GM12864 (cell line): ENCODE measurements around the gene SMAD1.

ENCODE experiments used
- DNase-seq: peaks from one replicate; pipeline ENCODE4 v3.0.0-alpha.2; 2011; ENCODE audit warnings: low read depth
- H3K4me3 ChIP-seq: 2 replicates; pipeline ENCODE4 v1.5.1; 2011; ENCODE audit warnings: mild to moderate bottlenecking, low read depth, low read length, control low read depth
- TF ChIP-seq, protein P1 (sequence below): IDR thresholded peaks from 2 replicates; pipeline ENCODE4 v1.5.1; 2011; ENCODE audit warnings: low read depth, mild to moderate bottlenecking, moderate library complexity, low read length, control low read depth, inconsistent platforms; ENCODE audit errors: missing control alignments

SMAD1 gene

GRCh38 chr4:145481942-145482208, 222 bp downstream of the SMAD1 start:
- no peak for DNase-seq
- TF ChIP-seq, protein P1, sequence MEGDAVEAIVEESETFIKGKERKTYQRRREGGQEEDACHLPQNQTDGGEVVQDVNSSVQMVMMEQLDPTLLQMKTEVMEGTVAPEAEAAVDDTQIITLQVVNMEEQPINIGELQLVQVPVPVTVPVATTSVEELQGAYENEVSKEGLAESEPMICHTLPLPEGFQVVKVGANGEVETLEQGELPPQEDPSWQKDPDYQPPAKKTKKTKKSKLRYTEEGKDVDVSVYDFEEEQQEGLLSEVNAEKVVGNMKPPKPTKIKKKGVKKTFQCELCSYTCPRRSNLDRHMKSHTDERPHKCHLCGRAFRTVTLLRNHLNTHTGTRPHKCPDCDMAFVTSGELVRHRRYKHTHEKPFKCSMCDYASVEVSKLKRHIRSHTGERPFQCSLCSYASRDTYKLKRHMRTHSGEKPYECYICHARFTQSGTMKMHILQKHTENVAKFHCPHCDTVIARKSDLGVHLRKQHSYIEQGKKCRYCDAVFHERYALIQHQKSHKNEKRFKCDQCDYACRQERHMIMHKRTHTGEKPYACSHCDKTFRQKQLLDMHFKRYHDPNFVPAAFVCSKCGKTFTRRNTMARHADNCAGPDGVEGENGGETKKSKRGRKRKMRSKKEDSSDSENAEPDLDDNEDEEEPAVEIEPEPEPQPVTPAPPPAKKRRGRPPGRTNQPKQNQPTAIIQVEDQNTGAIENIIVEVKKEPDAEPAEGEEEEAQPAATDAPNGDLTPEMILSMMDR: no peak
- H3K4me3 ChIP-seq: peak overlapping the region; percentile 83

DNA sequence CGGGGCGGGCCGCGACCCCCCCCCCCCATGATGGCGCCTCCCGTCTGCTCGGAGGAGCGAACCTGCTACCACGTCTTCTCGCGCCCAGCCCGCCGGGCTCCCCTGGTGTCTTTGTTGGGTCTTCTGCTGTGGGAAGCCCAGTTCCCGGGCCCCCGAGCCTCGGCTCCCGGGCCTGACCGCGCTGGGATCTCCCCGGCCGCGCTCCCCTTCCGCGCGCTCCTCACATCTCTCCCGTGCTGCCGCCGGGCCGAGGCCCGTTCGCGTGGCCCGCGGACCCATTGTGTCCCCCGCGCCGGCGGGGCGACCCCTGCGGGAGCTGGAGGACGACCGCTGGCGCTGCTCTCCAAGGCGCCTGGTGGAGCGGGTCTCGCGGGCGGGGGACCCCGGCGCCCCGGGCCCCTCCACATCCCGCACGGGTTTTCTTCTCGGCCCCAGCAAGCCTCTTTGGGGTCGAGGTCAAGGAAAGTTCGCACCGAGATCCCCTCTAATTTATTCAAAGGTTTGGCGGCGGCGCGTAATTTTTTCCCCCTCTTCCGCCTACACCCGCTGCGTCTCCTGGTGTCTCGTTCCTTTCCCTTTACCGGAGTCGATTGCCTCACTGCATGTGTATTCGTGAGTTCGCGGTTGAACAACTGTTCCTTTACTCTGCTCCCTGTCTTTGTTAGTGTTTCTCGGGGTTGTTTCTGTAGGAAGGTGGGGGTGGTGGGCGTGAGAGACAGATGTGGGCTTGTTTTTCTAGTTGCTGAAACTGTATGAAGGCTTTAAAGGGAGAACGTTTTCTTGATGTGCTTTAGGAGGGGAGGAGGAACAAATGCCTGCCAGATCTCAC, 770 bp downstream of the SMAD1 start:
- peak overlapping the region; percentile 83 for H3K4me3 ChIP-seq
- peak; percentile 55 for DNase-seq
- TF ChIP-seq, protein P1: no peak

- H3K4me3 ChIP-seq: peak overlapping the region; percentile 83; the same call in 1 of the 2 replicates
- no peak for DNase-seq
- TF ChIP-seq, protein P1: no peak
Measured at GRCh38 chr4:145483514-145483913, 1.9 kb downstream of the SMAD1 start.

DNA sequence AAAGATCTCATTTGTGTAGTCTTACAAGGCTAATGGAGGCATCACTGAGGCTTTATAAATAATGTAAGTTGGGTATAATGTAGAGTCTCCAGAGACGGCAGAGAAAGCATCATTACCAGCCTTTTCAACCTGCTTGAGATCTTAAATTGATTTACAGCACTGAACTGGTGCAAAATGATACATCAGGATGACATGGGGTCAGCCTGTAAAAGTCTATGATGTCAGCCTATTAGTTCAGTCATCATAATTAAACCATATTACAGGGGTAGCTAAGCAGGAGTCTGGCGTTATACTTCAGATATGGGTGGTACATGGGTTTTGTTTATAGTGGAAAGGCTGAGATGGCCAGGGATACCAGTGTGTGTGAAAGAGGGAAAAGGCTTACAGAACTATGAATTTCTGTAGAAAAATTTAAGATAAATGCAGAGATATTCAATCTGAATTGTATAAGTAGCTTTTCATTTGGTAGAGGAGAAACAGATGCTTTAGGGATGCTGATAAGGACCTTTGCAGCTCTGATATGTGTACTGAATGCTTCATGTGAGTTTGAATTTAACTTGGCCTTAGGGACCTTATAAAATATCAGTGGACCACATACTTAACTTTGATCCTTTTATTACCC, 2.7 kb downstream of the SMAD1 start:
- TF ChIP-seq, protein P1: no peak
- no peak for DNase-seq
- peak overlapping the region; percentile 0; the same call in 1 of the 2 replicates for H3K4me3 ChIP-seq

DNA sequence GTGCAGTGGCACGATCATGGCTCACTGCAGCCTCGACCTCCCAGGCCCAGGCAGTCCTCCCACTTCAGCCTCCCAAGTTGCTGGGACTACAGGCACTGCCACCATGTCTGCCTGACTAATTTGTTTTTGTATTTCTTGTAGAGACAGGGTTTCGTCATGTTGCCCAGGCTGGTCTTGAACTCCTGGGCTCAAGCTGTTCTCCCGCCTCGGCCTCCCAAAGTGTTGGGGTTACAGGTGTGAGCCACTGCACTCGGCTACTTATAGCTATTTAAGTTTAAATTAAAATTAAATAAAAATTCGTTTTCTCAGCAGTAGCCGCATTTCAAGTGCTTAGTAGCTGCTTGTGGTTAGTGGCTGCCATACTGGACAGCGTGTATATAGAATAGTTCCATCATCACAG, 3.5 kb downstream of the SMAD1 start:
- DNase-seq: no peak
- no peak overlapping the region for H3K4me3 ChIP-seq
- TF ChIP-seq, protein P1: no peak

- no peak overlapping the region for H3K4me3 ChIP-seq
- DNase-seq: no peak
- TF ChIP-seq, protein P1: no peak
Measured at GRCh38 chr4:145486603-145487002, 5.0 kb downstream of the SMAD1 start.
